Esophagus squamous epithelium (tissue), 5 donors: ENCODE data around the gene ARHGAP4. TPM values are rescaled to one million over a fixed set of nuclear protein-coding genes. Genes with fewer than 3 reads are reported as not detected.

Source experiments
- DNase-seq: peaks from one replicate; lab custom pipeline; 2025; lab: John Stamatoyannopoulos, UW
- H3K27ac ChIP-seq, 4 donors: fragments of 200-600 bp; sonication (generic); one replicate each; pipeline ENCODE4 v1.5.1; 2016 to 2019; ENCODE audit warnings: mild to moderate bottlenecking in 1 of 4
- H3K27me3 ChIP-seq, 4 donors: fragments of 200-600 bp; sonication (generic); 1 replicate in 3 of 4; 2 replicates in 1 of 4; pipeline versions ENCODE4 v1.5.1 to v1.6.0; 2017 to 2021; ENCODE audit warnings: antibody characterized with exemption in 1 of 4
- H3K36me3 ChIP-seq, 3 donors: fragments of 200-600 bp; sonication (generic); one replicate each; pipeline ENCODE4 v1.5.1; 2016 to 2019
- H3K4me1 ChIP-seq, 3 donors: fragments of 200-600 bp; sonication (generic); one replicate each; pipeline ENCODE4 v1.5.1; 2017 to 2019
- H3K4me3 ChIP-seq, 4 donors: fragments of 200-600 bp; sonication (generic); 1 replicate in 3 of 4; 2 replicates in 1 of 4; pipeline ENCODE4 v1.5.1; 2016 to 2019; ENCODE audit warnings: mild to moderate bottlenecking in 2 of 4, moderate library complexity in 1 of 4
- H3K9me3 ChIP-seq, 3 donors: fragments of 200-600 bp; sonication (generic); one replicate each; pipeline ENCODE4 v1.5.1; 2016 to 2019
- CTCF ChIP-seq, 6 experiments: fragments of 450-650 bp in 4 of 6; fragments of 200-600 bp in 2 of 6; sonication (generic) in 2 of 6; IDR thresholded peaks; one replicate each; pipeline ENCODE4 v1.5.1; 2016 to 2019; ENCODE audit warnings: antibody characterized with exemption in 6 of 6, mild to moderate bottlenecking in 4 of 6, moderate library complexity in 4 of 6
- POLR2A ChIP-seq, 4 donors: fragments of 450-650 bp; IDR thresholded peaks; one replicate each; pipeline ENCODE4 v1.6.1; 2017; ENCODE audit warnings: antibody characterized with exemption in 4 of 4, mild to moderate bottlenecking in 4 of 4, moderate library complexity in 3 of 4
- WGBS, 2 donors: methylation state at CpG; one replicate each; pipeline ENCODE4 v1.1.5; 2018; 5-methylcytosine and 5-hydroxymethylcytosine counted together
- intact Hi-C: fragments of 100-400 bp; cut with DNase I; formaldehyde crosslinking; loops from one replicate; pipeline ENCODE4 v1.15.0; 2022
- total RNA-seq, 4 donors: library from RNA; depleted of rRNA; stranded (reverse); fragments of >200 nt; gene quantifications; one replicate each; pipeline ENCODE4 v1.1.0, GENCODE V29; 2016
- donor health status: DM: yes; HTN: yes; CAD: no.

ARHGAP4 gene
- total RNA-seq, 4 donors from 2014 or later: 3.9 to 18.3 (median 7.6) TPM

GRCh38 chrX:153967536-153968224, 41.6 kb upstream of the ARHGAP4 start:
- DNase-seq: no peak
- no peaks in the 10 kb centered on the region for H3K27me3 ChIP-seq
- H3K4me1 ChIP-seq: peaks cover 29 to 55% (median 33%) of the 10 kb centered on the region in 3 donors
- intact Hi-C loops: no loop called here
- TF ChIP-seq POLR2A (IDR thresholded peaks at IDR 0.05) (no peak), CTCF (IDR thresholded peaks at IDR 0.05) (no peak)
- no peaks in the 10 kb centered on the region for H3K9me3 ChIP-seq
- H3K27ac ChIP-seq: peak overlapping the region; percentile 98 to 99 (median 99)
- WGBS, 2 donors: 50 to 68% methylated on average over 2 to 10 of the region's 16 CpGs
- peaks cover 4 to 20% (median 8%) of the 10 kb centered on the region in 3 donors for H3K36me3 ChIP-seq
- H3K4me3 ChIP-seq: peak overlapping the region in 1 of 4 donors; percentile 86

GRCh38 chrX:153966841-153967535, 40.9 kb upstream of the ARHGAP4 start:
- peaks cover 29 to 55% (median 33%) of the 10 kb centered on the region in 3 donors for H3K4me1 ChIP-seq
- H3K27ac ChIP-seq: peak overlapping the region; percentile 30 to 99 (median 98)
- DNase-seq: no peak
- no peaks in the 10 kb centered on the region for H3K27me3 ChIP-seq
- intact Hi-C loops: no loop called here
- H3K9me3 ChIP-seq: no peaks in the 10 kb centered on the region
- H3K36me3 ChIP-seq: peaks cover 4 to 27% (median 11%) of the 10 kb centered on the region in 3 donors
- H3K4me3 ChIP-seq: peak overlapping the region in 1 of 4 donors; percentile 86
- WGBS, 2 donors: 65% methylated on average over 8 of the region's 14 CpGs; no CpG with 5 or more reads in 1 of the 2 donors
- TF ChIP-seq CTCF (IDR thresholded peaks at IDR 0.05) (no peak), POLR2A (IDR thresholded peaks at IDR 0.05) (no peak)

- H3K27me3 ChIP-seq: no peaks in the 10 kb centered on the region
- 52% methylated on average over 10 of the region's 15 CpGs; no CpG with 5 or more reads in 1 of the 2 donors for WGBS, 2 donors
- no peaks in the 10 kb centered on the region for H3K9me3 ChIP-seq
- H3K27ac ChIP-seq: peak overlapping the region in 3 of 4 donors; percentile 98 to 99 (median 99)
- DNase-seq: no peak
- intact Hi-C loops: no loop called here
- peaks cover 29 to 55% (median 33%) of the 10 kb centered on the region in 3 donors for H3K4me1 ChIP-seq
- TF ChIP-seq POLR2A (IDR thresholded peaks at IDR 0.05): no peak
- no peak for TF ChIP-seq CTCF (IDR thresholded peaks at IDR 0.05)
- peaks cover 4 to 34% (median 18%) of the 10 kb centered on the region in 3 donors for H3K36me3 ChIP-seq
- no peak overlapping the region for H3K4me3 ChIP-seq
Observed at GRCh38 chrX:153966283-153966688, 40.2 kb upstream of the ARHGAP4 start.

- no peak overlapping the region for H3K27ac ChIP-seq
- TF ChIP-seq CTCF (IDR thresholded peaks at IDR 0.05) (no peak), POLR2A (IDR thresholded peaks at IDR 0.05) (no peak)
- intact Hi-C loops: no loop called here
- DNase-seq: no peak
- H3K4me3 ChIP-seq: no peak overlapping the region
- 60% methylated on average over 1 of the region's 5 CpGs; no CpG with 5 or more reads in 1 of the 2 donors for WGBS, 2 donors
- peaks cover 4 to 43% (median 19%) of the 10 kb centered on the region in 3 donors for H3K36me3 ChIP-seq
- H3K4me1 ChIP-seq: peaks cover 29 to 55% (median 33%) of the 10 kb centered on the region in 3 donors
- no peaks in the 10 kb centered on the region for H3K9me3 ChIP-seq
- H3K27me3 ChIP-seq: no peaks in the 10 kb centered on the region
Observed at GRCh38 chrX:153965406-153965805, 39.3 kb upstream of the ARHGAP4 start.

GRCh38 chrX:153964105-153964504, 38.0 kb upstream of the ARHGAP4 start:
- H3K27me3 ChIP-seq: no peaks in the 10 kb centered on the region
- peaks cover 24 to 45% (median 27%) of the 10 kb centered on the region in 3 donors for H3K4me1 ChIP-seq
- no peaks in the 10 kb centered on the region for H3K9me3 ChIP-seq
- 90% methylated on average over 5 of the region's 14 CpGs; no CpG with 5 or more reads in 1 of the 2 donors for WGBS, 2 donors
- TF ChIP-seq CTCF (IDR thresholded peaks at IDR 0.05): no peak
- no peak for TF ChIP-seq POLR2A (IDR thresholded peaks at IDR 0.05)
- H3K27ac ChIP-seq: no peak overlapping the region
- H3K36me3 ChIP-seq: peaks cover 12 to 56% (median 27%) of the 10 kb centered on the region in 3 donors
- no peak for DNase-seq
- no peak overlapping the region for H3K4me3 ChIP-seq
- intact Hi-C loops: no loop called here
